NCI-H1436 treated with DMSO at 0.1 percent for 48 hours (cell line): Measurements from ENCODE around the gene ADGRL3.

Experiments used
- DNase-seq: peaks from one replicate; lab custom pipeline; 2025; lab: John Stamatoyannopoulos, UW

ADGRL3 gene

GRCh38 chr4:61995717-61996340 is 795.7 kb downstream of the ADGRL3 start:
- no peak for DNase-seq

GRCh38 chr4:61996943-61997342 is 796.8 kb downstream of the ADGRL3 start:
- no peak for DNase-seq

GRCh38 chr4:61997831-61998230 is 797.7 kb downstream of the ADGRL3 start:
- no peak for DNase-seq

GRCh38 chr4:62003695-62004094 is 803.6 kb downstream of the ADGRL3 start:
- no peak for DNase-seq

GRCh38 chr4:62004881-62005280 is 804.8 kb downstream of the ADGRL3 start:
- DNase-seq: no peak

- DNase-seq: no peak
Observed at GRCh38 chr4:62006108-62006507, 806.0 kb downstream of the ADGRL3 start.

GRCh38 chr4:62015043-62015739 is 815.1 kb downstream of the ADGRL3 start:
- no peak for DNase-seq

- DNase-seq: no peak
Observed at GRCh38 chr4:62018537-62018936, 818.4 kb downstream of the ADGRL3 start.

- DNase-seq: no peak
Observed at GRCh38 chr4:62023633-62024032, 823.5 kb downstream of the ADGRL3 start.

GRCh38 chr4:62028745-62029144 is 828.6 kb downstream of the ADGRL3 start:
- no peak for DNase-seq

- no peak for DNase-seq
Observed at GRCh38 chr4:62030958-62031357, 830.8 kb downstream of the ADGRL3 start.

GRCh38 chr4:62037571-62037970 is 837.4 kb downstream of the ADGRL3 start:
- DNase-seq: no peak

- DNase-seq: no peak
Observed at GRCh38 chr4:62051332-62051731, 851.2 kb downstream of the ADGRL3 start.

- no peak for DNase-seq
Observed at GRCh38 chr4:62053974-62054373, 853.8 kb downstream of the ADGRL3 start.

GRCh38 chr4:62057031-62057430 is 856.9 kb downstream of the ADGRL3 start:
- DNase-seq: no peak

GRCh38 chr4:62058571-62058970 is 858.4 kb downstream of the ADGRL3 start:
- no peak for DNase-seq

GRCh38 chr4:62070291-62070852 is 870.2 kb downstream of the ADGRL3 start:
- no peak for DNase-seq

- no peak for DNase-seq
Observed at GRCh38 chr4:62075089-62075488, 875.0 kb downstream of the ADGRL3 start.

GRCh38 chr4:62075521-62075920 is 875.4 kb downstream of the ADGRL3 start:
- DNase-seq: no peak

GRCh38 chr4:62077406-62077805 is 877.3 kb downstream of the ADGRL3 start:
- no peak for DNase-seq

- DNase-seq: no peak
Observed at GRCh38 chr4:62080431-62080830, 880.3 kb downstream of the ADGRL3 start.

GRCh38 chr4:62087706-62088105 is 887.6 kb downstream of the ADGRL3 start:
- no peak for DNase-seq

GRCh38 chr4:62093735-62094134 is 893.6 kb downstream of the ADGRL3 start:
- no peak for DNase-seq

- no peak for DNase-seq
Observed at GRCh38 chr4:62096881-62097280, 896.8 kb downstream of the ADGRL3 start.
